WTC11 (cell line): Measurements from ENCODE around the gene FZD1. TPM values are rescaled to one million over a fixed set of nuclear protein-coding genes. Genes with fewer than 3 reads are reported as not detected.

Experiments
- ATAC-seq: fragments of 200-7000 bp; cut with Tn5 transposase; 2 replicates; pipeline ENCODE4 v1.10.0; 2021; ENCODE audit warnings: mild to moderate bottlenecking, moderate library complexity
- CTCF ChIA-PET: fragments of 300-600 bp; sonication (Branson Sonifier 250); formaldehyde crosslinking; loops from one replicate; lab custom pipeline; 2021; ENCODE audit warnings: antibody characterized with exemption; lab: Charles Lee
- POLR2A ChIA-PET: fragments of 350-600 bp; sonication (Branson Sonifier 250); formaldehyde crosslinking; loops from one replicate; lab custom pipeline; 2021; ENCODE audit warnings: antibody characterized with exemption; lab: Charles Lee
- DNase-seq: peaks from one replicate; pipeline ENCODE4 v3.0.0; 2021; ENCODE audit warnings: low spot score
- H3K27ac Mint-ChIP-seq: 2 replicates; pipeline ENCODE4 v1.8.0; 2021; ENCODE audit warnings: mixed read lengths
- H3K27me3 Mint-ChIP-seq: 2 replicates; pipeline ENCODE4 v1.8.0; 2021; ENCODE audit warnings: low read depth, mild to moderate bottlenecking, moderate library complexity, mixed read lengths
- H3K36me3 Mint-ChIP-seq: 2 replicates; pipeline ENCODE4 v1.8.0; 2021; ENCODE audit warnings: mixed read lengths
- H3K4me1 Mint-ChIP-seq: 2 replicates; pipeline ENCODE4 v1.8.0; 2022; ENCODE audit warnings: mixed read lengths
- H3K4me3 Mint-ChIP-seq: 2 replicates; pipeline ENCODE4 v1.8.0; 2021; ENCODE audit warnings: mild to moderate bottlenecking, moderate library complexity, mixed read lengths
- H3K9me3 Mint-ChIP-seq: 2 replicates; pipeline ENCODE4 v1.8.0; 2021; ENCODE audit warnings: mixed read lengths
- ATF1 ChIP-seq: sonication (generic); formaldehyde crosslinking; IDR thresholded peaks from 2 replicates; pipeline ENCODE4 v1.8.1; 2023; ENCODE audit warnings: mild to moderate bottlenecking, moderate library complexity, missing genetic modification reagents
- CREB1 ChIP-seq: sonication (generic); formaldehyde crosslinking; IDR thresholded peaks from 2 replicates; pipeline ENCODE4 v1.8.0; 2023; ENCODE audit warnings: mild to moderate bottlenecking, missing genetic modification reagents
- CREM ChIP-seq: sonication (generic); formaldehyde crosslinking; IDR thresholded peaks from 2 replicates; pipeline ENCODE4 v1.8.1; 2022; ENCODE audit warnings: mild to moderate bottlenecking, missing genetic modification reagents, moderate library complexity
- EMX1 ChIP-seq: fragments of 250-450 bp; sonication (Bioruptor Pico); IDR thresholded peaks from 2 replicates; pipeline ENCODE4 v1.8.0; 2021; ENCODE audit warnings: mild to moderate bottlenecking
- HMGA2 ChIP-seq: fragments of 250-450 bp; sonication (Bioruptor Pico); IDR thresholded peaks from 2 replicates; pipeline ENCODE4 v1.4.0; 2021; ENCODE audit warnings: mild to moderate bottlenecking, moderate library complexity
- MXD4 ChIP-seq: fragments of 250-450 bp; sonication (Bioruptor Pico); IDR thresholded peaks from 2 replicates; pipeline ENCODE4 v1.8.0; 2021; ENCODE audit warnings: mild to moderate bottlenecking, moderate library complexity, borderline replicate concordance
- NR3C1 ChIP-seq: sonication (generic); formaldehyde crosslinking; conservative IDR thresholded peaks from 2 replicates; pipeline ENCODE4 v1.8.1; 2023; ENCODE audit warnings: low read depth, mild to moderate bottlenecking, missing genetic modification reagents
- OVOL2 ChIP-seq: fragments of 250-450 bp; sonication (Bioruptor Pico); IDR thresholded peaks from 2 replicates; pipeline ENCODE4 v1.9.0; 2021; ENCODE audit warnings: mild to moderate bottlenecking, borderline replicate concordance
- PRRX2 ChIP-seq: fragments of 250-450 bp; sonication (Bioruptor Pico); IDR thresholded peaks from 2 replicates; pipeline ENCODE4 v1.8.0; 2021; ENCODE audit warnings: mild to moderate bottlenecking
- RORB ChIP-seq: fragments of 250-450 bp; sonication (Bioruptor Pico); IDR thresholded peaks from 2 replicates; pipeline ENCODE4 v1.9.0; 2021; ENCODE audit warnings: mild to moderate bottlenecking
- ZBTB21 ChIP-seq: sonication (generic); formaldehyde crosslinking; IDR thresholded peaks from 2 replicates; pipeline ENCODE4 v1.8.1; 2023; ENCODE audit warnings: mild to moderate bottlenecking, missing genetic modification reagents, borderline replicate concordance
- ZNF138 ChIP-seq: sonication (generic); formaldehyde crosslinking; conservative IDR thresholded peaks from 2 replicates; pipeline ENCODE4 v1.8.1; 2022; ENCODE audit warnings: mild to moderate bottlenecking, moderate library complexity, missing genetic modification reagents
- ZNF232 ChIP-seq: sonication (generic); formaldehyde crosslinking; IDR thresholded peaks from 2 replicates; pipeline ENCODE4 v1.8.0; 2022; ENCODE audit warnings: mild to moderate bottlenecking, missing genetic modification reagents
- ZNF671 ChIP-seq: fragments of 250-450 bp; sonication (Bioruptor Pico); IDR thresholded peaks from 2 replicates; pipeline ENCODE4 v1.8.0; 2021; ENCODE audit warnings: mild to moderate bottlenecking
- total RNA-seq: library from RNA; stranded (reverse); gene quantifications from 3 replicates; pipeline ENCODE4 v1.2.3, GENCODE V29; 2021
- TF ChIP-seq, protein P1 (sequence below): fragments of 200-600 bp; IDR thresholded peaks from 2 replicates; pipeline ENCODE4 v1.8.0; 2022; ENCODE audit warnings: antibody characterized with exemption
- TF ChIP-seq, protein P2 (sequence below): fragments of 250-450 bp; sonication (Bioruptor Pico); IDR thresholded peaks from 2 replicates; pipeline ENCODE4 v1.9.0; 2021; ENCODE audit warnings: mild to moderate bottlenecking
- TF ChIP-seq, protein P3 (sequence below): sonication (generic); formaldehyde crosslinking; IDR thresholded peaks from 2 replicates; pipeline ENCODE4 v1.8.1; 2023; ENCODE audit warnings: mild to moderate bottlenecking, moderate library complexity, missing genetic modification reagents
- TF ChIP-seq, protein P4 (sequence below): sonication (generic); formaldehyde crosslinking; IDR thresholded peaks from 2 replicates; pipeline ENCODE4 v1.8.1; 2023; ENCODE audit warnings: mild to moderate bottlenecking, missing genetic modification reagents
- TF ChIP-seq, protein P5 (sequence below): fragments of 250-450 bp; sonication (Bioruptor Pico); IDR thresholded peaks from 2 replicates; pipeline ENCODE4 v1.9.0; 2021; ENCODE audit warnings: mild to moderate bottlenecking
- TF ChIP-seq, protein P6 (sequence below): sonication (generic); formaldehyde crosslinking; IDR thresholded peaks from 2 replicates; pipeline ENCODE4 v1.8.0; 2023; ENCODE audit warnings: mild to moderate bottlenecking, missing genetic modification reagents

Gene FZD1
- total RNA-seq, 1 experiment from 2014 or later, result 2.0 TPM

- TF ChIP-seq ZNF138 (CRISPR knock-in tag) (no peak), MXD4 (CRISPR knock-in tag) (no peak)
- TF ChIP-seq, all 79 proteins: peak for 0
These were observed 22.0 kb upstream of the FZD1 start (continued) for GRCh38 chr7:91242097-91242844.

DNA sequence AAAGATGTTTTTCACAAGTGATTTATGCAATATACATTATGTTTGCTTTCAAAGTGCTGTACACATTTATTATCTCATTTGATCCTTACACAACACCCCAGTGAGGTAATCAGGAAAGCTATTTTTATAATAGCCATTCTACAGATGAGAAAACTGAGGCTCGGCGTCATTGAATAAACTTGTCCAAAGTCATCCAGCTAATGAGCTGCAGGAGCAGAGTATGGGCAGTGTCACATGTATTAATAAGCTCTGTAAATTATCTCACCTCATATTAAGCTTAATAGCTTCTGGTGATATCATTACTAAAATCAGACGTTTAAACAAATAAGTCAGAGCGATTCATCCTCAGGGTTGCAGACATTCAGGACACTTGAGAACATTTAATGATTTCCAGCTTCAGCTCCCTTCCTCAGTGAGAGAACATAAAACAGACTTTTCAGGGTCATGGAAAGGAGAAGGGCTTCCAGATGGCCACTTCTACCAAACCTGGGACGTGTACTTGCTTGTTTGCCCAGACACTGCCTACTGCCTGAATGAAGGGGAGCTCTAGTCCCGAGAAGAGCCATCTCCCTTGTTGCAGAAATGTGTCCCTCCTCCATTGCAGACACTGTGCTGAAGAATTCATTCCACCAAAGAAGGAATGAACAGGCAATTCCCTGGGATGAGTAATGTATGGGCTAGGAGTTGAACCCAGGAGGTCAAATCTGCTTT, 20.5 kb upstream of the FZD1 start:
- H3K4me3 Mint-ChIP-seq, result no peak overlapping the region
- ATAC-seq (no peak), DNase-seq (no peak)
- no peaks in the 10 kb centered on the region for H3K9me3 Mint-ChIP-seq
- no peak overlapping the region for H3K27ac Mint-ChIP-seq
- TF ChIP-seq, protein P1, sequence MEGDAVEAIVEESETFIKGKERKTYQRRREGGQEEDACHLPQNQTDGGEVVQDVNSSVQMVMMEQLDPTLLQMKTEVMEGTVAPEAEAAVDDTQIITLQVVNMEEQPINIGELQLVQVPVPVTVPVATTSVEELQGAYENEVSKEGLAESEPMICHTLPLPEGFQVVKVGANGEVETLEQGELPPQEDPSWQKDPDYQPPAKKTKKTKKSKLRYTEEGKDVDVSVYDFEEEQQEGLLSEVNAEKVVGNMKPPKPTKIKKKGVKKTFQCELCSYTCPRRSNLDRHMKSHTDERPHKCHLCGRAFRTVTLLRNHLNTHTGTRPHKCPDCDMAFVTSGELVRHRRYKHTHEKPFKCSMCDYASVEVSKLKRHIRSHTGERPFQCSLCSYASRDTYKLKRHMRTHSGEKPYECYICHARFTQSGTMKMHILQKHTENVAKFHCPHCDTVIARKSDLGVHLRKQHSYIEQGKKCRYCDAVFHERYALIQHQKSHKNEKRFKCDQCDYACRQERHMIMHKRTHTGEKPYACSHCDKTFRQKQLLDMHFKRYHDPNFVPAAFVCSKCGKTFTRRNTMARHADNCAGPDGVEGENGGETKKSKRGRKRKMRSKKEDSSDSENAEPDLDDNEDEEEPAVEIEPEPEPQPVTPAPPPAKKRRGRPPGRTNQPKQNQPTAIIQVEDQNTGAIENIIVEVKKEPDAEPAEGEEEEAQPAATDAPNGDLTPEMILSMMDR, result no peak
- TF ChIP-seq ZBTB21 (CRISPR knock-in tag), result no peak
- no peak for TF ChIP-seq CREB1 (CRISPR knock-in tag)
- POLR2A ChIA-PET, result no interaction called here
- CTCF ChIA-PET, result no interaction called here
- no peaks in the 10 kb centered on the region for H3K36me3 Mint-ChIP-seq
- no peaks in the 10 kb centered on the region; the same call in none of the 2 replicates for H3K27me3 Mint-ChIP-seq
- no peaks in the 10 kb centered on the region for H3K4me1 Mint-ChIP-seq

- Mint-ChIP-seq H3K9me3 (no peaks in the 10 kb centered on the region), H3K36me3 (no peaks in the 10 kb centered on the region), H3K27ac (no peak overlapping the region), H3K4me1 (no peaks in the 10 kb centered on the region), H3K27me3 (no peaks in the 10 kb centered on the region; the same call in none of the 2 replicates), H3K4me3 (no peak overlapping the region)
- POLR2A ChIA-PET, result no interaction called here
- CTCF ChIA-PET, result interaction anchor here (0.8 to 1.3 kb wide), 3 partner anchors 40 to 157 kb away, joined by 3 to 5 read pairs (median 4); no protein-coding TSS in a partner anchor
- ATAC-seq, result no peak; the same call in 1 of the 2 replicates
- DNase-seq, result no peak
- no peak for TF ChIP-seq RORB (CRISPR knock-in tag)
- TF ChIP-seq, protein P2, sequence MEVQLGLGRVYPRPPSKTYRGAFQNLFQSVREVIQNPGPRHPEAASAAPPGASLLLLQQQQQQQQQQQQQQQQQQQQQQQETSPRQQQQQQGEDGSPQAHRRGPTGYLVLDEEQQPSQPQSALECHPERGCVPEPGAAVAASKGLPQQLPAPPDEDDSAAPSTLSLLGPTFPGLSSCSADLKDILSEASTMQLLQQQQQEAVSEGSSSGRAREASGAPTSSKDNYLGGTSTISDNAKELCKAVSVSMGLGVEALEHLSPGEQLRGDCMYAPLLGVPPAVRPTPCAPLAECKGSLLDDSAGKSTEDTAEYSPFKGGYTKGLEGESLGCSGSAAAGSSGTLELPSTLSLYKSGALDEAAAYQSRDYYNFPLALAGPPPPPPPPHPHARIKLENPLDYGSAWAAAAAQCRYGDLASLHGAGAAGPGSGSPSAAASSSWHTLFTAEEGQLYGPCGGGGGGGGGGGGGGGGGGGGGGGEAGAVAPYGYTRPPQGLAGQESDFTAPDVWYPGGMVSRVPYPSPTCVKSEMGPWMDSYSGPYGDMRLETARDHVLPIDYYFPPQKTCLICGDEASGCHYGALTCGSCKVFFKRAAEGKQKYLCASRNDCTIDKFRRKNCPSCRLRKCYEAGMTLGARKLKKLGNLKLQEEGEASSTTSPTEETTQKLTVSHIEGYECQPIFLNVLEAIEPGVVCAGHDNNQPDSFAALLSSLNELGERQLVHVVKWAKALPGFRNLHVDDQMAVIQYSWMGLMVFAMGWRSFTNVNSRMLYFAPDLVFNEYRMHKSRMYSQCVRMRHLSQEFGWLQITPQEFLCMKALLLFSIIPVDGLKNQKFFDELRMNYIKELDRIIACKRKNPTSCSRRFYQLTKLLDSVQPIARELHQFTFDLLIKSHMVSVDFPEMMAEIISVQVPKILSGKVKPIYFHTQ (CRISPR knock-in tag), result no peak
- no peak for TF ChIP-seq PRRX2 (CRISPR knock-in tag)
- TF ChIP-seq, protein P3, sequence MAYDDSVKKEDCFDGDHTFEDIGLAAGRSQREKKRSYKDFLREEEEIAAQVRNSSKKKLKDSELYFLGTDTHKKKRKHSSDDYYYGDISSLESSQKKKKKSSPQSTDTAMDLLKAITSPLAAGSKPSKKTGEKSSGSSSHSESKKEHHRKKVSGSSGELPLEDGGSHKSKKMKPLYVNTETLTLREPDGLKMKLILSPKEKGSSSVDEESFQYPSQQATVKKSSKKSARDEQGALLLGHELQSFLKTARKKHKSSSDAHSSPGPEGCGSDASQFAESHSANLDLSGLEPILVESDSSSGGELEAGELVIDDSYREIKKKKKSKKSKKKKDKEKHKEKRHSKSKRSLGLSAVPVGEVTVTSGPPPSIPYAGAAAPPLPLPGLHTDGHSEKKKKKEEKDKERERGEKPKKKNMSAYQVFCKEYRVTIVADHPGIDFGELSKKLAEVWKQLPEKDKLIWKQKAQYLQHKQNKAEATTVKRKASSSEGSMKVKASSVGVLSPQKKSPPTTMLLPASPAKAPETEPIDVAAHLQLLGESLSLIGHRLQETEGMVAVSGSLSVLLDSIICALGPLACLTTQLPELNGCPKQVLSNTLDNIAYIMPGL, result no peak
- no peak for TF ChIP-seq NR3C1 (CRISPR knock-in tag)
- TF ChIP-seq, protein P4, sequence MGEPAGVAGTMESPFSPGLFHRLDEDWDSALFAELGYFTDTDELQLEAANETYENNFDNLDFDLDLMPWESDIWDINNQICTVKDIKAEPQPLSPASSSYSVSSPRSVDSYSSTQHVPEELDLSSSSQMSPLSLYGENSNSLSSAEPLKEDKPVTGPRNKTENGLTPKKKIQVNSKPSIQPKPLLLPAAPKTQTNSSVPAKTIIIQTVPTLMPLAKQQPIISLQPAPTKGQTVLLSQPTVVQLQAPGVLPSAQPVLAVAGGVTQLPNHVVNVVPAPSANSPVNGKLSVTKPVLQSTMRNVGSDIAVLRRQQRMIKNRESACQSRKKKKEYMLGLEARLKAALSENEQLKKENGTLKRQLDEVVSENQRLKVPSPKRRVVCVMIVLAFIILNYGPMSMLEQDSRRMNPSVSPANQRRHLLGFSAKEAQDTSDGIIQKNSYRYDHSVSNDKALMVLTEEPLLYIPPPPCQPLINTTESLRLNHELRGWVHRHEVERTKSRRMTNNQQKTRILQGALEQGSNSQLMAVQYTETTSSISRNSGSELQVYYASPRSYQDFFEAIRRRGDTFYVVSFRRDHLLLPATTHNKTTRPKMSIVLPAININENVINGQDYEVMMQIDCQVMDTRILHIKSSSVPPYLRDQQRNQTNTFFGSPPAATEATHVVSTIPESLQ (CRISPR knock-in tag), result no peak
- TF ChIP-seq OVOL2 (CRISPR knock-in tag), result no peak
- no peak for TF ChIP-seq EMX1 (CRISPR knock-in tag)
- TF ChIP-seq HMGA2 (CRISPR knock-in tag), result no peak
- TF ChIP-seq ATF1, result no peak
- TF ChIP-seq, protein P5, sequence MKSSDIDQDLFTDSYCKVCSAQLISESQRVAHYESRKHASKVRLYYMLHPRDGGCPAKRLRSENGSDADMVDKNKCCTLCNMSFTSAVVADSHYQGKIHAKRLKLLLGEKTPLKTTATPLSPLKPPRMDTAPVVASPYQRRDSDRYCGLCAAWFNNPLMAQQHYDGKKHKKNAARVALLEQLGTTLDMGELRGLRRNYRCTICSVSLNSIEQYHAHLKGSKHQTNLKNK (CRISPR knock-in tag), result no peak
- TF ChIP-seq ZNF232 (CRISPR knock-in tag), result no peak
- no peak for TF ChIP-seq CREM (CRISPR knock-in tag)
- no peak for TF ChIP-seq ZNF138 (CRISPR knock-in tag)
- no peak for TF ChIP-seq ZNF671 (CRISPR knock-in tag)
- TF ChIP-seq, protein P6, sequence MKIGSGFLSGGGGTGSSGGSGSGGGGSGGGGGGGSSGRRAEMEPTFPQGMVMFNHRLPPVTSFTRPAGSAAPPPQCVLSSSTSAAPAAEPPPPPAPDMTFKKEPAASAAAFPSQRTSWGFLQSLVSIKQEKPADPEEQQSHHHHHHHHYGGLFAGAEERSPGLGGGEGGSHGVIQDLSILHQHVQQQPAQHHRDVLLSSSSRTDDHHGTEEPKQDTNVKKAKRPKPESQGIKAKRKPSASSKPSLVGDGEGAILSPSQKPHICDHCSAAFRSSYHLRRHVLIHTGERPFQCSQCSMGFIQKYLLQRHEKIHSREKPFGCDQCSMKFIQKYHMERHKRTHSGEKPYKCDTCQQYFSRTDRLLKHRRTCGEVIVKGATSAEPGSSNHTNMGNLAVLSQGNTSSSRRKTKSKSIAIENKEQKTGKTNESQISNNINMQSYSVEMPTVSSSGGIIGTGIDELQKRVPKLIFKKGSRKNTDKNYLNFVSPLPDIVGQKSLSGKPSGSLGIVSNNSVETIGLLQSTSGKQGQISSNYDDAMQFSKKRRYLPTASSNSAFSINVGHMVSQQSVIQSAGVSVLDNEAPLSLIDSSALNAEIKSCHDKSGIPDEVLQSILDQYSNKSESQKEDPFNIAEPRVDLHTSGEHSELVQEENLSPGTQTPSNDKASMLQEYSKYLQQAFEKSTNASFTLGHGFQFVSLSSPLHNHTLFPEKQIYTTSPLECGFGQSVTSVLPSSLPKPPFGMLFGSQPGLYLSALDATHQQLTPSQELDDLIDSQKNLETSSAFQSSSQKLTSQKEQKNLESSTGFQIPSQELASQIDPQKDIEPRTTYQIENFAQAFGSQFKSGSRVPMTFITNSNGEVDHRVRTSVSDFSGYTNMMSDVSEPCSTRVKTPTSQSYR (CRISPR knock-in tag), result no peak
These were observed 16.7 kb upstream of the FZD1 start for GRCh38 chr7:91247500-91247899.
